NCI-H128 (cell line): ENCODE measurements around the gene AKTIP.
"Not testable (repeated sequence)": the region's sequence is repeated elsewhere in the genome, so short reads cannot be mapped to it uniquely, and the experiment has no call there.

Experiments
- DNase-seq: peaks from one replicate; lab custom pipeline; 2025; ENCODE audit not compliant: unreplicated experiment; lab: John Stamatoyannopoulos, UW

AKTIP gene

DNA sequence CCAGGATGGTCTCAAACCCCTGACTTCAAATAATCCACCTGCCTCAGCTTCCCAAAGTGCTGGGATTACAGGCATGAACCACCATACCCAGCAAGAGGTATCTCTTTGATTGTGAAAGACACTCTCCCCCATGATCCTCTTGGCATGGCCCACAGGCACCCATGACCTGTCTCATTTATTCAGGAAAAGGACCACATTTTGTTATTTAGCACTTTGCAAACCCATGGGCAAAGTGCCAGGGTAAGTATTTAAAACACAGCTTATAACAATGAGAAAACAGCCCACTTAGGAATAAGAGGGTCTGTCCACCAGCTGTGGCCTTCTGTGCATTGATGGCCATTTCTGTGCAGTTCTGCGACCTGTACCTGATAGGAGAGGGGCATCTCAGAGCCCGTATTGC, 12.8 kb upstream of the AKTIP start:
- DNase-seq: no peak

DNA sequence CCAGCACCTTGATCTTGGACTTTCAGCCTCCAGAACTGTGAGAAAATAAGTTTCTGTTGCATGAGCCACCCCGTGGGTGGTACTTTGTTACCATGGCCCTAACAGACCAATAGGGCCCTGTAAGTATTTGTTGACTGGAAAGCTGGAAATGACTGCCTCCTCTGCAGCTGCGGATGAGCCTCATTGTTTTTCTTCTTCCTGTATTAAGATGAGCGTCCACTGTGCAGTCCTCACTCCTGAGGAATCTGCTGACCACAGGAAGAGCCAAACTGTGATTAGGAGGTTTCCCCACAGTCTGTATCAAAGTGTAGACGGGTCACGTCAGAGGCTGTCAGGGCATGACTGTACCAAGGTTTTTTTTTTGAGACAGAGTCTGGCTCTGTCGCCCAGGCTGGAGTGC, 12.2 kb upstream of the AKTIP start:
- no peak for DNase-seq

DNA sequence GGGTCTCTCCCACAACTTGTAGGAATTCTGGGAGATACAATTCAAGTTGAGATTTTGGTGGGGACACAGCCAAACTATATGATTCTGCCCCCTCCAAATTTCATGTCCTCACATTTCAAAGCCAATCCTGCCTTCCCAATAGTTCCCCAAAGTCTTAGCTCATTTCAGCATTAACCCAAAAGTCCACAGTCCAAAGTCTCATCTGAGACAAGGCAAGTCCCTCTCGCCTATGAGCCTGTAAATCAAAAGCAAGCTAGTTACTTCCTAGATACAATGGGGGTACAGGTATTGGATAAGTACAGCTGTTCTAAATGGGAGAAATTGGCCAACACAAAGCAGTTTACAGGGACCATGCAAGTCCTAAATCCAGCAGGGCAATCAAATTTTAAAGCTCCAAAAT, 9.8 kb upstream of the AKTIP start:
- DNase-seq: not testable (repeated sequence)

DNA sequence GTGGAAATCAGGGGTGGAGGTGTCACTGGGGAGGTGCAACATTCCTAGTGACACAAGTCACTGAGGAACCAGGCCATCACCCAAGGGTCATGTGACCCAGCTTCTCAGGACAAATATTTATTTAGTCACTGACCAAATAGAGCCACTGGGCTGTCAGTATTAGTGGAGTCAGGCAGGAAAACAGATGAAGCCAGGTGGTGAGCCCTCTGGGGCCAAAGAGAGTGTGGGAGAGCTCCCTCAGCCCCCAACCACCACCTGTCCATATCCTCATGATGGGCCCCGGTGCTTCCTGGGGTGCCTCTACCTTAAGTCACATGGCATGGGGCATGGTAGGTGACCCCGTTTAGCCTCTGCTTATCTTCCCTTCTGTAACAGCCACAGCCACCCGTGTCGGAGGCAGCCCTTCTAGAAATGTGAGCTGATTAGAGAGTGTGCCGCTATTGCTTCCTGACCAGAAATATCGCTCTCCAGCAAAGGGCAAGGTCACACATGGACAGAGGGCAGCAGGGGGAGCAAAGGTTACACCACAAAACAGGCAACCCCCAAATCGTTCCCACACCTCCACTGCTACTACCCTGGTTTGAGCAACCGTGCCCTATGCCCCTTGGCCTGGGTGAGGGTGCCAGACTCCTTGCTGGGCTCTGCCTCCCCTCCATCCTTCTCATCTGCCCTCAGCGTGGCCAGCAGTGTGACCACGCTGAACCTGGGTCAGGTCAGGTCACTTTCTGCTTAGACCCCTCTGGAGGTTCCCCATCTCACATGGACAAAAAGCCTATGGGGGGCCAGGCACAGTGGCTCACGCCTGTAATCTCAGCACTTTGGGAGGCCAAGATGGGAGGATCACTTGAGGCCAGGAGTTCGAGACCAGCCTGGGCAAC, 8.6 kb upstream of the AKTIP start:
- DNase-seq: no peak

DNA sequence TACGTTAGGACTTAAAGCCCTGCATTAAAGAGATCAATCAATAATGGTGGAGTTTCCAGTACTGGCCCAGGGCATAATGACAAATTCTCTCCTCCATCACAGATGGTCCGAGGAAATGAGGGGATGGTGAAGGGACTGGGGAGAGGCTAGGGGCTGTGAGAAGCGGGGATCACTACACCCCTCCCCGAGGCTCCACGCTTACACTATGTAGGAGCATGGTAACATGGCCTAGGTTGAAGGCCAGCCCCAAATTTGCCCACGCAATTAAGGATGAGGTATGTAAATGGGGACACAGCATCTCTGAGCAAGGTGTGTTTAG, 8.0 kb upstream of the AKTIP start:
- no peak for DNase-seq

DNA sequence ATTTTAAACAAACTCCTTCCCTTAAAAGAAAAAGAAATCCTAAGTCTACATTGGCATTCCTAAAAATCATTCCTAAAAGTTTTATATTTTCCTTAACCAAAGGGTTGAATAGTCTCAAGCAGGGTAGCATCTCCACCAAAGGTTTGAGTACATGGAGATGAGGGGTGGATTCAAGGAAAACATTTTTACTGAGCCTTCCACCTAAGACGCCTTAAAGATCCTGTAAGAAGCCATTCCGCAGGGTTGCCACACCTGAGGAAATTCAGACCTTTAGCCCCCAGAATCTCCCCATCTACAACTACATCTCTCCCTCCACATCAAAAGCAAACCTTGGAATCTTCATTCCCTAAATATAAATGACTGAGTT, 7.7 kb upstream of the AKTIP start:
- no peak for DNase-seq

DNA sequence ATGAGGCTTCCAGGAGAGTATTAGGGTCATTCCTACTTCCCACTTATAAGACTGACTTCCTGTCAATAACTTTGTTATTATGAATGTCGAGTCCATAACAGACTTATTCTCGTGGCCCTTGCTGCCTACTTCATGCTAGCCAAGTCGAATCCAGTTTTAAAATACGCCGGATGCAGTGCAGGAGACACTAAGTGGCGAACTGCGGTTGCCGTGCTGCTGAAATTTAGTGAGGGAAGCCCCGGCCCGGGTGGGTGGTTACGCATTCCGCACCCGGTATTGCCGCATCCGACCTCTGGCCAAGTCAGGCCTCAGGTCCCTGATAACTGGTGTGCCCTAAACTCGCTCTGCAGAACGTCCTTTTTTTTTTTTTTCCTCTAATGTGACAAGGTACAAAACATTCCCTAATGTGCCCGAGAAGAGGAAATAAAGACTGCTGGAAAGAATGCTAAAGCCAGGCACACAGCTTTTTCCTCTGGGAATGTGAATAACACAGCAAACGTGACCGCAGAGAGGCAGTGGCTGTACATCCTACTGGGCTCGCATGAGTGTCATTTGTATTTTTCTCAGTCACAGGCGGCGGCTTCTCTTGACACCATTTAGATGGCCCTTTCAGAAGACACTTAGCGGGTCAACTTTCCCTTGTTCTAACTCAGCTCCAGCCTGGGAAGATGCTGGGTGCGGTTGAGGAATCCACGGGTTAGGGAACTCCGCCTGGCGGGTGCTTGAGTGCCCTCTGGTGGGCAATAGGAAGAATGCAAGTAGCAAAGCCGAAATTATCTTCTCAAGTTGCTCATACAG, 7.1 kb upstream of the AKTIP start:
- no peak for DNase-seq

DNA sequence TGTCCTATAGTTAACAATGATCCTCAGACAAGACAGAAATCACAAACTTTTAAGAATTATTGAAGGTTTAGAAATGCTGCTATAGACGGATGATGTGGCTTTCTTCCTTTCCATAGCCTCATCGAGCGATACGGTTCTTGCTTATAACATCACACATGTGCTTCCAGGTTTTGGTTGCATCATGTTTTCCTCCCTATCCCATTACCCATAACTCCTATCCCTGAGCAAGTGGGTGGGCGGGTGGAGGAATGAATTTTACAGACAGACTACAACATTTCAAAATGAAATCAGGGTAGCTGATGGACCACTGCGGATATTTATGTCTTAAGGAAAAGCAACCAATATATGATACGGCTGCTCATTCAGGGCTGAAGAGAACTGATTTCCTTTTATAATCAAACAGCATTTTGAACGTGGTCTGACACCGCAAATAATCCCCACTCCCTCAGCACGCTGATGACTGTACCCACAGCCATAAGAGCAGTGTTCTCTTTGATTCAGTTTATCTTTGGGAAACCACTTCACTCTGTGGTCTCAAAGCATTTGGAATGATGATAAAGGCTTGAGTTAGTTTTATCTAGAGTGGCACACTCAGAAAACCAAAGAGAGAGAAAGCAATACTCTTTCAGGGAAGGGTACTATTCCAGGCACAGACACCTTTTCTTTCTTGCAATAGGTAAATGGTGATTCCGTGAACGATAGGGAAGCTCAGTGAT, 4.6 kb upstream of the AKTIP start:
- DNase-seq: no peak

DNA sequence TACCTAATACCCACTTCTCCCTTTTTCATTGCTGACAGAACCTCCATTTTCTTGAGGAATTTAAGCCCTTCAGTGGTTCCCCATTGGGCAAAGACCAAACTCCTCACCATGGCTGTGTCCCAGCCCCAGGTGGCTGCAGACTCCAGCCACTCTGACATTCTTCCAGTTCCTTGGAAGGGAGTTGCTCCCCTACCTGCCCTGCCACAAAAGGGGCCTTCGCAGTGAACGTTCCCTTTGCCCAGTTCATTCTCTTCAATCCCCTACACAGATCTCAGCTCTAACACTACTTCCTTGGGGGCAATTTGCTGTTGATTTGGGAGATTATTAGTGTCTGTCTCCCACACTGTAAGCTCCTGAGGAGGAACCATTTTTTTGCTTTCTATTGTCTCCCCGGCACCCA, 3.2 kb upstream of the AKTIP start:
- DNase-seq: no peak

DNA sequence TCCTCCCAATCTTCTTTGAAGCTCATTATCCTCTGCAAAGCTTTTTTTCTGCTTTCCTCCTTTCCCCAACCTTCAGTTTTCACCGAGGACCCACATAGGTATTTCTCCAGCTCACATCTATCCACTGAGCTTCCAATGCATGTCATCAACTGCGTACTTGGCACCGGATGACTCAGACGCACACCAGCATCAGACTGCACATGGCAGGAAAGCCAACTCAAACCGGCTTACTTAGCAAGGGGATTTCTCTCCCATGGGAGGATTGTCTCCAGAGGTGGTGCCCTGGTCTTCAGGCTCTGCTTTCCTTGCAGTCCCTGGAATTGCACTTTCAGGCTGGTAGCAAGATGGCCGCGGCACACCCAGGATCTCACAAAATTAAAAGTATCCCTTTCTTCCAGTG, 1.7 kb upstream of the AKTIP start:
- DNase-seq: no peak

DNA sequence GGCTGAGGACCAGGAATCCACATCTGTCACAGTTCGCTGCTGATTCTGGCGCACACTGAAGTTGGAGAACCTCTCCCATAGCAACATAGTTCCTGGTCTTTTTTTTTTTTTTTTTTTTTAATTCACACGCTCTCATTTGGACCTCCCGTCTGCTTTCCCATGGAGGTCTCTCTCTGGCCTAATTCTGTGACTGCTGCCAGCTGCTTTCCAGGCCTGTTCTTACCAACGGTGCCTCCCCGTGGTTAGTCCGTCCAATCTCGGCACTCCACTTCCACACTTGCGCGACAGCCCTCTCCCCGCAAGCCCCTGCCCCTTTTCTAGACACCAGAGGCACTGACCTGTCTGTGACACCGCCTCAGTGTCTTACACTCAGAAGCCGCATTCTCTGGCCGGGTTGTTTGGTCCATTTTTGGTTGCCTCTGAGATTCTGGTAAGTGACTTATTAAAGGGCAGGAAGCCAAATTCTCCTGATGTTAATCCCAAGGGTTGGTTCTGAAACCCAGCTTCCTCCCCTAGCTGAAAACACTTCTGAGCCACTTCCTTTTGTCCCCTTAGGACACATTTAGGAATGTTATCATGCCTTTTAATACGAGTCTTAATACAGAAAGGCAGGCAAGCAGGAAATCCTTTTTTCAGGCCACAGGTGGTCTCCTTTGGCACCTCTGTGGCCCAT, 1.1 kb upstream of the AKTIP start:
- DNase-seq: peak; percentile 7

DNA sequence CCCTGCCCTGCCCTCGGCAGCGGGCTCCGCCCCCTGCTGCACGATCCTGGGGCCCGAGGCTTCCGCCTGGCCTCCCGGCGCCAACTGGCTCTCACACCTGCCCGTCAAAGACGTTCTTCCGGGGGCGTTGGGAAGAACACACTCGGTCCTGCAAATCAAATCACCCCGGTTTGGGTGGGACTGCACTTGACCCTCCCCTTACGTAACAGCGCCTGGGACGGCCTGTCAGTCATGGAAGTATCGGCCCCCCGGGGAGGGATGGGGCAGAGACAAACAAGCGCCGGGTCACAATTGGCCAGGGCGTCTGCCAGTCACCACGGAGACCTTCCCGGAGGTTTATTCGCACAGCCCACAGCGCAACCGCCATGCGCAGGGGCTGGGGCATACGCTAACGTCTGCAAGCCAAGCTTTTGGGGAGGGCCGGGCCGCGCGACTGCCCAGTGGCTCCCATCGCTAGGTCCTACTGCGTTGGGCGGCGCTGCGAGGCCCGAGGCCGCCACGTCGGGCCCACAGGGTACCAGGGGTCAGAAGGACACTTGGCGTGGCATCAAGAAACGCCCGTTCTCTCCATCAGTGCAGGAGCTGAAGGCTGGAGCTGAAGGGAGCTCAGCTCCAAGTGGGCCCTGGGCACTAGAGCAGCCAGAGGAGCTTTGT, 388 bp upstream of the AKTIP start:
- DNase-seq: peak; percentile 98

DNA sequence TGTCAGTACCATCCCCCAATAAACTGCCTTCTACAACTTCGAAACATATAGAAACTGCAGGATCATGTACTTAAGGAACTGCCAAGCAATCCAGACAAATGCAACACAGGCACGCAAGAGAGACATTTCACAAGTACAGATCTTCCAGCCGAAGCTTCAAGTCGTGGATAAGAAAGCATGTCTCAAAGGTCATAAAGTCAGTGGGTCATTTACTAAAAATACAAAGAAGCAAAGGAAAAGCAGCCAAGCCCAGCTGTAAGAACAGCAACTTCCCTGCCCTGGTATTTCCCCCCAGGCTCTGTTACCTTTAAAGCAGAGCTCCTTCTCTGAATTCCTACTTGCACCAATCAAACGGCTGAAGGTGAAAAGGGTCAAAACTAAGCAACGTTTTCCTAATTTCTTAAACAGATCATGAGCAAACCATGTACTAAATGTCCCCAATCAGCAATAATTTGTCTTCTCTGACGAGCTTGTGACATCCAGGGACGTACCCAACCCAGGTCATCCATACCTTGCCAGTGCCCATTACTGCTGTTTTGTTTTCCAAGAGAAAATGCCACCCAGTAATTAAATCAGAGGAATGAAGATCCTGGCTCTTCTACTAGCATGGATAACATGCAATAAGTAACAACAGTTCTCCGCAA, 1.7 kb downstream of the AKTIP start:
- DNase-seq: no peak

DNA sequence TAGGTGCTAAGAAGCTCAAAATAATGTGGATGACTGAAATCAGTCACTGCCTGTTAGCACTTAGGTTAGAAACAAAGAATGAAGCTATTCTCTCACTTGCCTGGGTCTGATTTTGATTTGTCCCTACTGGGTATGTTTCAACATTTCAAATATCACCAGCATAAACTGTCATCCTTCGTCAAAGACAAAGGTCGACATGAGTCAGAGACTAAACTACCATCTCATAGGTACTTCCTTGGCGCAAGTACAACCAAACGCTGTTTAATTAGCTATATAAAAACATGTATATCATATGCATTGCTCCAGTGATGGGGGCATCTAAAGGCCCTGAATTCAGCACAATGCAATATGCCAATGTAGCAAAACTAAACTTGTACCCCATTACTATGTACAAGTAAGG, 4.0 kb downstream of the AKTIP start:
- no peak for DNase-seq

DNA sequence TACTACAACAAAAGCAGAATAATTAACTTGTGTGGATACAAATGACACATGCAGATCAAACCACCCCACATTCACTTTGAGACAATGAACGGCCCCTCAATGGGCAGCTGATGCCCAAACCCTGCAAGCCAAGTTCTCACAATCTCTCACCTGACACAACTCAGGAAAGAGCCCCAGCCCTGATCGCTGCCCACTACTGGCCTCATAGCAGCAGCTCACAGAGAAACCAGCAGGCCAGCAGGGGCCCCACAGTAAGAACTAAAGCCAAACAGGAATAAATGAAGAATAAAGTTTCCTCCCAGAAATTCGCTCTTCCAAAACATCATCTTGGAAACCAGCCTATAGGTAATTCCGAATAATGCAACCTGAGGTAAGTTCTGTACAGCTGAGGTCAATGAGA, 7.7 kb downstream of the AKTIP start:
- DNase-seq: no peak

DNA sequence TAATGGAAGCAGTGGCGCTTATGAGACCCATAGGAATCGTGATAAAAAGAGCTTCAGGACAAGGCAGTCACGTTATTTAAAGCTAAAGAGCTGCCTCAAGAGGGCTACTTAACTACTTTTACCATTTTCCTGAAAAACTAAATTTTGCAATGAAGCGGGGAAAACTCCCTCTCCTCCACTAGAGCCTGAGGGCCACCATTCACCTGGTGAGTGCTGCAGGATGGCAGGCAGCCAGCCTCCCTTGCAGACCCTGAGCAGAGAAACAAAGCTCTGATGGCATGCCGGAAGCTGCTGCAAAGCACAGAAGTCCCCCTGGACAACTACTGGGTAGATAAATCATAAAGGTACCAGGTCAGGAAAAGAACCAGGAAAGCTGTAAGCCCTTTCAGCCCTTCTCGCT, 8.4 kb downstream of the AKTIP start:
- DNase-seq: no peak

DNA sequence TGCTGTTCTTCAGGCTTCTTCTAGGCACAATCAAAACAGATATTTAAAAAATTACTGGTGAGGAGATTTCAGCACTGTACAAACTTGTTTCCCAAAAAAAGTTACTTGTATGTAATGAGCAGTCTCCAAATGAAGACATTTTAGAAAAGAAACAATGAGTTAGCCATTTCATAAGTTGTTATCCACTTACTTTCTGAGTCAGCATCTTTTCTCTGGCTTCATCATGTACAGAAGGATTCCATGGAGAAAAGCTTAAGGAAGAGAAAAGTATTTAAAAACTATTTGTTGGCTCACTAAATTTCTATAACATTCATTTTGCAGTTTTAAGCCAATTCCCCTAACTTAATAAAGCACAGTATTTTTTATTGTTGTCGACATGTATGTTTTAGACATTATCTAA, 10.5 kb downstream of the AKTIP start:
- DNase-seq: no peak

DNA sequence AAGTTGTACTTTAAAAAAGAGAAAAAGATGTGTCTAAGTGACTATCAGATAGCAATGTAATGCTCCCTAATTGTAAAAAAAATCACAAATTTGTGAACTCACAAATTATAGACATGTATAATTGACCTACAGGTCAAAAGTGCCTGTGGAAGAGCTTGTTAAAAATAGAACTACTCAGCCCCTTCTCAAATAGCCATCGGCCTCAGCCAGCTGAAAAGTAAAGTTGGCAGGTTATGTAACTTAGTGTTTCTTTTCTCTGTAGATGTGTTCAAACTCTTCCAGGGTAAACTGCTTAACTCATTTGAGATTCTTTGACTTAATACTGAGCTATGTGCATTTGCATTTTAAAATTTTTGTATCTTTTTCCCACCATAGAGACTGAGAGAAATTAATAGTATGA, 13.3 kb downstream of the AKTIP start:
- DNase-seq: no peak

DNA sequence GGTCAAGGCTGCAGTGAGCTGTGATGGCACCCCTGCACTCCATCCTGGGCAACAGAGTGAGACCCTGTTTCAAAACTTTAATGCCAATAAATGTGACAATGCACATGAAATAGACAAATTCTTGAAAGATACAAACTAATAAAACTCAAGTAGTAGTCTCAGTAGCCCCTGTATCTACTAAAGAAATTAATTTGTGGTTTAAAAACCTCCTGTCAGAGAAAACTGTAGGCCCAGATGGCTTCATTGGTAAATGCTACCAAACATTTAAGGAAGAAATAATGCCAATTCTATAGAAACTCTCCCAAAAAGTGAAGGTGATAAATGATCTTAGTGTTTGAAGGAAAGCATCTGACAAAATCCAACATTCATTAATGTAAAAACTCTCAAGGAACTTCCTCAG, 16.8 kb downstream of the AKTIP start:
- no peak for DNase-seq

DNA sequence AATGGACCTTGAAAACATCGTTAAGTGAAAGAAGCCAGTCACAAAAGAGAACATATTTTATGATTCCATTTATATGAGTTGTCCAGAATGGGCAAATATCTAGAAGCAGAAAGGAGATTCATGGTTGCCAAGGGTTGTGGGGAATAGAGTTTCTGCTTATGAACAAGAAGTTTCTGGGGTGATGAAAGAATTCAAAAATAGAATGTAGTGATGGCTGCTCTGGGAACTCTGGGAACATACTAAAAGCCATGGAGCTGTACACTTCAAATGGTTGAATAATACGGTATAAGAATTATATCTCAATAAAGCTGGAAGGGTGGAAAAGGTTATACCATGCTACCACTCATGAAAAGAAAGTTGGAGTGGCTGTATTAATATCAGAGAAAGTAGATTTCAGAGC, 18.5 kb downstream of the AKTIP start:
- no peak for DNase-seq

DNA sequence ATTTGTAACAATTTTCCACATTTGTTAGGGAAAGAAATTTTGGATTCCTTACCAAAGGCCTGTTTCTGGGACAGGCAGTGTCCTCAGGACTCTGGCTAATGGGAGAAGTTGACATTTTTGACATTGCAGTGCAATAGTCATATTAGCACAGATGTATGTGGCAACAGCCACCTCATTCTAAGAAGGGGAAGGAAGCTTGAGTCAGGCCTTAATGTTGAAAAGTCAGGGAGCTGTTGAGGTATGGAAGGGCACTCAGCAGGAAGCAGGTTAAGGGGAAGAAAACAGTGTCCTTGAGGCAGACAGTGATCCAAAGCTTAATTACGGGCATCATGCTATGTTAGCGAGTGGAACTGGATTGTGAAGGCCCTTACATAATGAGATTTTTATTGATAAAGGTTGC, 20.9 kb downstream of the AKTIP start:
- DNase-seq: no peak
